Caco-2 (cell line): ENCODE measurements around the gene DIABLO. TPM values are rescaled to one million over a fixed set of nuclear protein-coding genes. Genes with fewer than 3 reads are reported as not detected.

Source experiments
- BruUV-seq: library from RNA; stranded (reverse); fragments of 400-500 nt; replicated peaks from 2 replicates; lab custom pipeline; 2021; lab: Mats Ljungman, UMichigan
- CTCF ChIA-PET: fragments of 300-600 bp; sonication (Branson Sonifier 250); formaldehyde crosslinking; loops from one replicate; lab custom pipeline; 2022; ENCODE audit warnings: antibody characterized with exemption; lab: Charles Lee
- POLR2A ChIA-PET: fragments of 300-600 bp; sonication (Branson Sonifier 250); formaldehyde crosslinking; loops from one replicate; lab custom pipeline; 2022; ENCODE audit warnings: antibody characterized with exemption; lab: Charles Lee
- DNase-seq, 2 experiments: peaks; one replicate each; pipeline versions ENCODE4 v3.0.0 to v3.0.0-alpha.2; 2020 to 2022
- H3K27me3 ChIP-seq: replicated peaks from 2 replicates; pipeline ENCODE4 v1.6.0; 2011; ENCODE audit warnings: low read length; ENCODE audit not compliant: control insufficient read depth, insufficient read depth
- H3K36me3 ChIP-seq: 2 replicates; pipeline ENCODE4 v1.5.1; 2011; ENCODE audit warnings: low read length; ENCODE audit not compliant: control insufficient read depth, insufficient read depth
- H3K4me1 ChIP-seq: fragments of 250-450 bp; sonication (Bioruptor Pico); 2 replicates; pipeline ENCODE4 v1.5.1; 2020; ENCODE audit warnings: mild to moderate bottlenecking
- H3K4me3 ChIP-seq: 2 replicates; pipeline ENCODE4 v1.5.1; 2011; ENCODE audit warnings: low read depth, mild to moderate bottlenecking, control low read depth, low read length
- H3K9me3 ChIP-seq: fragments of 250-450 bp; sonication (Bioruptor Pico); 2 replicates; pipeline ENCODE4 v1.5.1; 2020; ENCODE audit warnings: mild to moderate bottlenecking, moderate library complexity
- H3K27ac Mint-ChIP-seq: one replicate; pipeline ENCODE4 v1.8.0; 2022; ENCODE audit warnings: mixed read lengths; ENCODE audit not compliant: unreplicated experiment
- H3K27me3 Mint-ChIP-seq: one replicate; pipeline ENCODE4 v1.8.0; 2022; ENCODE audit warnings: mixed read lengths; ENCODE audit not compliant: insufficient read depth, unreplicated experiment
- H3K36me3 Mint-ChIP-seq: one replicate; pipeline ENCODE4 v1.8.0; 2022; ENCODE audit warnings: mild to moderate bottlenecking, mixed read lengths; ENCODE audit not compliant: insufficient read depth, unreplicated experiment
- H3K4me1 Mint-ChIP-seq: one replicate; pipeline ENCODE4 v1.8.0; 2022; ENCODE audit warnings: low read depth, mixed read lengths; ENCODE audit not compliant: unreplicated experiment
- H3K4me3 Mint-ChIP-seq: one replicate; pipeline ENCODE4 v1.8.0; 2022; ENCODE audit warnings: mild to moderate bottlenecking, moderate library complexity, mixed read lengths; ENCODE audit not compliant: unreplicated experiment
- H3K9me3 Mint-ChIP-seq: one replicate; pipeline ENCODE4 v1.8.0; 2022; ENCODE audit warnings: mixed read lengths; ENCODE audit not compliant: unreplicated experiment
- CTCF ChIP-seq, 2 experiments: fragments of 200-600 bp in 1 of 2; IDR thresholded peaks; 1 replicate in 1 of 2; 2 replicates in 1 of 2; pipeline versions ENCODE4 v1.5.1 to v1.8.0; 2011 to 2022; ENCODE audit warnings: antibody characterized with exemption in 1 of 2, control low read depth in 1 of 2, inconsistent platforms in 1 of 2, low read depth in 1 of 2, low read length in 1 of 2, mild to moderate bottlenecking in 1 of 2, moderate library complexity in 1 of 2; ENCODE audit not compliant: insufficient read depth in 1 of 2, severe bottlenecking in 1 of 2, unreplicated experiment in 1 of 2
- intact Hi-C: fragments of 100-400 bp; cut with micrococcal nuclease; formaldehyde crosslinking; loops from one replicate; pipeline ENCODE4 v1.10.0; 2022; ENCODE audit not compliant: unreplicated experiment
- total RNA-seq: library from RNA; stranded (reverse); gene quantifications from 2 replicates; pipeline ENCODE4 v1.2.3, GENCODE V29; 2022

Gene DIABLO
- total RNA-seq, 1 experiment from 2014 or later = 86.6 TPM

- Histone ChIP-seq H3K4me3 (no peak overlapping the region), H3K4me1 (no peaks in the 10 kb centered on the region), H3K9me3 (no peaks in the 10 kb centered on the region), H3K36me3 (no peaks in the 10 kb centered on the region), H3K27me3 (no peaks in the 10 kb centered on the region)
- no peak overlapping the region for H3K4me3 Mint-ChIP-seq
- BruUV-seq = no TSS peak
- H3K27ac Mint-ChIP-seq = no peak overlapping the region
- intact Hi-C loops = no loop called here
- H3K36me3 Mint-ChIP-seq = no peaks in the 10 kb centered on the region
- ChIA-PET POLR2A (no interaction called here), CTCF (no interaction called here)
- H3K4me1 Mint-ChIP-seq = no peaks in the 10 kb centered on the region
- peaks cover 9% of the 10 kb centered on the region for H3K9me3 Mint-ChIP-seq
- no peak for TF ChIP-seq CTCF (IDR thresholded peaks at IDR 0.05; ENCODE audit: insufficient read depth in 1 of 2, low read depth in 1 of 2, low read length in 1 of 2, severe bottlenecking in 1 of 2, unreplicated experiment in 1 of 2)
- no peaks in the 10 kb centered on the region for H3K27me3 Mint-ChIP-seq
- no peak for DNase-seq
Observed at GRCh38 chr12:122194804-122195203, 31.0 kb downstream of the DIABLO start.

GRCh38 chr12:122192441-122192840 is 33.4 kb downstream of the DIABLO start:
- BruUV-seq = no TSS peak

More at GRCh38 chr12:122192441-122192840, 33.4 kb downstream of the DIABLO start:
- intact Hi-C loops = no loop called here
- Mint-ChIP-seq H3K36me3 (no peaks in the 10 kb centered on the region), H3K9me3 (peaks cover 9% of the 10 kb centered on the region), H3K4me1 (no peaks in the 10 kb centered on the region), H3K4me3 (no peak overlapping the region), H3K27ac (no peak overlapping the region), H3K27me3 (no peaks in the 10 kb centered on the region)
- Histone ChIP-seq H3K27me3 (no peaks in the 10 kb centered on the region), H3K4me3 (no peak overlapping the region), H3K9me3 (no peaks in the 10 kb centered on the region), H3K36me3 (no peaks in the 10 kb centered on the region), H3K4me1 (no peaks in the 10 kb centered on the region)
- ChIA-PET CTCF (interaction anchor here (1.4 kb wide), 2 partner anchors 34 to 62 kb away, joined by 3 read pairs; no protein-coding TSS in a partner anchor), POLR2A (no interaction called here)
- DNase-seq = no peak
- no peak for TF ChIP-seq CTCF (IDR thresholded peaks at IDR 0.05; ENCODE audit: insufficient read depth in 1 of 2, low read depth in 1 of 2, low read length in 1 of 2, severe bottlenecking in 1 of 2, unreplicated experiment in 1 of 2)
